HUES48 (cell line): ENCODE measurements around the gene SDF4.
A peak's percentile ranks its signal among the peaks of the same experiment; 100 is the strongest.
"Not testable (repeated sequence)": the region's sequence is repeated elsewhere in the genome, so short reads cannot be mapped to it uniquely, and the experiment has no call there.

Experiments used
- H3K27ac ChIP-seq: one replicate; pipeline ENCODE4 v1.7.0; 2013; ENCODE audit warnings: low read depth, low read length, inconsistent platforms
- H3K27me3 ChIP-seq: 2 replicates; pipeline ENCODE4 v1.6.1; 2013; ENCODE audit warnings: mild to moderate bottlenecking, low read length; ENCODE audit not compliant: control insufficient read depth, insufficient read depth
- H3K36me3 ChIP-seq: 2 replicates; pipeline ENCODE4 v1.6.1; 2013; ENCODE audit warnings: low read length; ENCODE audit not compliant: control insufficient read depth, insufficient read depth
- H3K4me1 ChIP-seq: 2 replicates; pipeline ENCODE4 v1.6.1; 2013; ENCODE audit warnings: mild to moderate bottlenecking, low read length; ENCODE audit not compliant: control insufficient read depth, insufficient read depth
- H3K4me3 ChIP-seq: 2 replicates; pipeline ENCODE4 v1.5.1; 2013; ENCODE audit warnings: mild to moderate bottlenecking, low read depth, low read length
- H3K9ac ChIP-seq: 2 replicates; pipeline ENCODE4 v1.6.1; 2013; ENCODE audit warnings: mild to moderate bottlenecking, low read depth, low read length, moderate library complexity
- H3K9me3 ChIP-seq: 2 replicates; pipeline ENCODE4 v1.6.1; 2013; ENCODE audit warnings: low read length; ENCODE audit not compliant: control insufficient read depth, insufficient read depth

Gene SDF4

DNA sequence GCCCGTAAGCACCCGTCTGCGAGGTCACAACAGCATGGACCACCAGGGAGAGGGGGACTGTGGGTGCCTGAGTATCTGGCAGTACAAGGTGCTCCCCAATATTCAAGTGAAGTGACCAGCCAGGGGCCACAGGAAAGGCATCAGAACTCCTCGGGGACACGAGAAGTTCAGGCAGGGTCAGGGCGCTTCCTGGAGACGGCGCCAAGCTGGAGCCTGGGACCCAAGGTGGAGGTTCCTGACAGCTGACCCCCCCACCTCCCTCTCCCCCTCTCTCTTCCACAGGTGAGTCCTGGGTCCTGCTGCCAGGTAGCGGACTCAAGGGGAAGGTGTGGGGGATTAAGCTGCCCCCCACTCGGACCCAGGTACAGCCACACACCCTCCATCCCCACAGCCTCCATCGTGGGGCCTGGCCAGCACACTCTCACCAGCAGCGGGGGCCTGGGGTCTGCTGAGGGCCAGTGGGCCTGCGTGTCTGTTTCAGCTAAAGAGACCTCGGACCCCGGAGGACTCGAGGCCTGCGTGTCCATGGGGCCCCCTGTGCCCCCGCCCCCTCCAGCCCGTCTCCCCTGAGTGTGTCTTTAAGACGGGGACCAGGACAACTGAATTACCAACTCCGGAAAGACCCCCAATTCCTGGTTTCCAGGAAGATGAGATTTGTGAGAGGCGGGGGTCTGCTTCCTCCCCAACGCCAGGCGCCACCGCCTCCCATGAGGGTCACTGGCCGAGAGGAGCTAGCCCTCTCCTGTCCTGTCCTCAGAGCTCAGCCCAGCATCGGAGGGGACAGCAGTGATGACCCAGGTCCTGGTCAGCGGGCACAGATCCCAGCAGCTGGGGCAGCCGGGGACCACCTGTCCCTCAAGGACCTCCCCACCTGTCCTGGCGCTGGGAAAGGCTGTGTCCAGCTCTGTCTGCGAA lies 31.6 kb downstream of the SDF4 start:
- Histone ChIP-seq H3K27ac (no peak overlapping the region), H3K9me3 (no peaks in the 10 kb centered on the region), H3K4me1 (no peaks in the 10 kb centered on the region), H3K36me3 (no peaks in the 10 kb centered on the region), H3K27me3 (peaks cover 2% of the 10 kb centered on the region; the same call in 1 of the 2 replicates), H3K4me3 (peak overlapping the region; percentile 51; the same call in 1 of the 2 replicates), H3K9ac (no peak overlapping the region)

DNA sequence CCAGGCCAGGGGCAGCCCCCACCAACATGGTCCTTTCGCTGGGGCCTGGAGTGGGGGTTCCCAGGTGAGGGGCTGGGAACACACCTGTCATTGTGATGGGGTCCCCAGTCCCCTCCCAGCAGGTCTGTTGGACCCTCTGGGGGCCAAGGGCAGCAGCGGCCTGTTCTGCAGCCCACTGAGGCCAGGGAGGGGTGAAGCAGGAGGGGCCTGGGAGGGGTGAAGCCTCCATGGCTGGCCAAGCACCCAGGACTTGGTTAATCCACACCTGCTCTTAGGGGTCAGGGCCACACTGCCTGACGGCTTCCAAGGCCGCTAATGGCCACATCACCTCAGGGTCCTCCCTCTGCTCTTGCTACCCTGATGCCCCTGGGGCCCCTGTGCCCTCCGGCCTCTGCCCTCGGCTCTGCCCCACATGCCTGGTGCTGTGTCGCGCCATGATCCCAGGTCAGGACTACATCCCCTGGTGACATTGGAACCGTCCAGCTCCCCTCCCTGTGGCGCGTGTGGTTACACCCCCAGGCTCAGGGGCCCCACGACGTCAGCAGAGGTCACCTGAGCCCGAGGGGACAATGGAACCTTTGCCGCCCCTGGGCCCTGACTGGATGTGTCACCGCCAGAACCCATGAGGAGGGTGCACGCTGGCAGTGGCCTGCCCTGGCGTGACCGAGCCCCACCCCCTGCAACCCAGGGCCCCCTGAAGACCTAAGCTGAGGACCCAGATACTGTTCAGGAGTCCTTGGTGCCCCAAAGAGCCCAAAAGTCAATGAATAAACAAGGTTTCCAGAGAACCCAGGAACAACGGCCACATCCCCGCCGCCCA lies 32.5 kb downstream of the SDF4 start:
- H3K27ac ChIP-seq, result no peak overlapping the region
- H3K9ac ChIP-seq, result no peak overlapping the region
- H3K36me3 ChIP-seq, result no peaks in the 10 kb centered on the region
- H3K27me3 ChIP-seq, result peaks cover 2% of the 10 kb centered on the region; the same call in 1 of the 2 replicates
- no peaks in the 10 kb centered on the region; the same call in 1 of the 2 replicates for H3K9me3 ChIP-seq
- no peak overlapping the region for H3K4me3 ChIP-seq
- H3K4me1 ChIP-seq, result no peaks in the 10 kb centered on the region

DNA sequence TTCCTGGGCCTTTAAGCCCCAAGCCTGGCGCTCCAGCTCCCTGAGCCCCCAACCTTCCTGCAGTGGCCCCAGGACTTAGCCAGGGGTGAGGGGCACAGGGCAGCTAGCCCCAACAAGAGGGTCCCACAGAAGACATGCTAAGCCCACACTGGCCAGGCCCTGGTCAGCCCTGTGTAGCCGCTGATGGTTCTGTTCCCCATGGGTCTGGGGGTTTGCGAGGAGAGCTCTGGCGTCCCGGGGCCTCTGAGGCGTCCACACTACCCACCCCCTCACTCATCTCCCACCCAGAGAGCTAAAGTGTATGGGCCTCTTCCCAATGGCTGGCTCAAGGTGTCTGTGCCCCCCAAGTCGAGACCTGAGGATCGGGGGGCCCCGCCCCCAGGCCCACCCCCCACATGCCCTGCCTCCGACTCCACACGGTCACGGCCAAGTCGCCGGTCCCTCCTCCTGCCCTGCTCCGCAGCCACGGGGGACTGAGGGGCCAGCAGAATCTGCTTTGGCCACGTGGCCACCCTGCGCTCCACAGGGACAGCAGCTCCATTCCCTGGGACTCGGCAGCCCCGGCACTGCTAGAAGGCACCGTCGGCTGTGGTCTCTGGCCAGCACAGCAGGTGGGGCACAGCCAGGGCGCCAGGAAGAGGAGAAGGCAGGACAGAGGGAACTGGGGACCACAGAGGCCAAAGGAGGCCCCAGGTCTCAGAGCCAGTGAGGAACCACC lies 33.2 kb downstream of the SDF4 start:
- no peaks in the 10 kb centered on the region for H3K36me3 ChIP-seq
- H3K4me1 ChIP-seq, result no peaks in the 10 kb centered on the region
- H3K4me3 ChIP-seq, result no peak overlapping the region
- H3K27me3 ChIP-seq, result peaks cover 2% of the 10 kb centered on the region; the same call in 1 of the 2 replicates
- no peak overlapping the region for H3K9ac ChIP-seq
- no peak overlapping the region for H3K27ac ChIP-seq
- H3K9me3 ChIP-seq, result no peaks in the 10 kb centered on the region; the same call in 1 of the 2 replicates

DNA sequence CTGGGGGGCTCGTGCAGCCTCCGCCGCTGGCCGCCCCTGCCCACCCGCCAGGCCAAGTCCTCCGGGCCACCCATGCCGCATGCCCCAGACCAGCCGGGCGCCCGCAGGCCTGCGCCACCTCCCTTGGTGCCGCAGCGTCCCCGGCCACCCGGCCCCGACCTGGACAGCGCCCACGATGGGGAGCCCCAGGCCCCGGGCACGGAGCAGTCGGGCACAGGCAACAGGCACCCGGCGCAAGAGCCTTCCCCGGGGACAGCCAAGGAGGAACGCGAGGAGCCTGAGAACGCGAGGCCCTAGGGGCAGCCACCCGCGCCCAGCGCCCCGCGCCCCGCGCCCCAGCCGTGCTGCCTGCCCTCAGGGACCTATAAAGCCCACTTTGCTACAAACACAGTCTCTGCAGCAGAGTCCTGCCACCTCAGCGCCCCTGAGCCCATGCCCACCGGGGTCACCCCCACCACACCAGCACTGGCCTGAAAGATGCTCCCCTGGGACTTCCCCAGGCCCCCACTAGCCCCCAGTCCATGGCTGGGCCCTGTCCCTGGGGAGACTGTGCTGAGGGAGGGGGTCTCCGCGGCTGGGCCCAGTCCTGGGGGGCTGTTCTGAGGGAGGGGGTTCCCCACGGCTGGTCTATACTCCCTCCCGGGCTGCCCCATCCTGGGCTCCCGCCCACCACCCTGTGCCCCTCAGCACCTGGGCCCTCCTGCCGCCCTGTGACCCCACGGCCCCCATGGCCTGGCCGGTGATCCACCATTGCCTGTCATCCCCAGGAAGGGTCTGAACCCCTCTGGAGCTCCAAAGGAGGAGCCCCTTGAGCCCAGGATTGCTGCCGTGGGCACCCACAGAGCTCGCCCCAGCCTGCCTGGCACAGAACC lies 34.0 kb downstream of the SDF4 start:
- no peaks in the 10 kb centered on the region for H3K36me3 ChIP-seq
- peaks cover 2% of the 10 kb centered on the region; the same call in 1 of the 2 replicates for H3K27me3 ChIP-seq
- H3K4me1 ChIP-seq, result no peaks in the 10 kb centered on the region

DNA sequence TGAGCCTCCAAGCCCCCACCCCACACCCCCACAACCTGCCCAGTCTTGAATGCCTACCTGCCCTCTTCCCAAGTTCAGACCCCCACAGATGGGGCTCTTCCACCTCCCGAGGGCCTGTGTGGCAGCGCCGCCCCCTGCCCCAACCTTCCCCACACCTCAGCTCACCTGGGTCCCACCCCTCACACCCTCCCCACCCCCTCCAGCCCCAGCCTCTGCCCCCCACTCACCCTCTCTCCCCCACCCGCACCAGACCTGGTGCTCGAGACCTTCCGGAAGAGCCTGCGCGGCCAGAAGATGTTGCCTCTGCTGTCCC lies 34.7 kb downstream of the SDF4 start:
- Histone ChIP-seq H3K27ac (no peak overlapping the region), H3K4me1 (no peaks in the 10 kb centered on the region), H3K4me3 (no peak overlapping the region), H3K27me3 (peaks cover 2% of the 10 kb centered on the region; the same call in 1 of the 2 replicates), H3K9ac (no peak overlapping the region), H3K9me3 (peaks cover 2% of the 10 kb centered on the region; the same call in 1 of the 2 replicates), H3K36me3 (no peaks in the 10 kb centered on the region)

More for the DNA sequence above, 34.0 kb downstream of the SDF4 start:
- no peak overlapping the region for H3K27ac ChIP-seq
- no peak overlapping the region for H3K9ac ChIP-seq
- H3K9me3 ChIP-seq, result no peaks in the 10 kb centered on the region; the same call in 1 of the 2 replicates
- no peak overlapping the region for H3K4me3 ChIP-seq

DNA sequence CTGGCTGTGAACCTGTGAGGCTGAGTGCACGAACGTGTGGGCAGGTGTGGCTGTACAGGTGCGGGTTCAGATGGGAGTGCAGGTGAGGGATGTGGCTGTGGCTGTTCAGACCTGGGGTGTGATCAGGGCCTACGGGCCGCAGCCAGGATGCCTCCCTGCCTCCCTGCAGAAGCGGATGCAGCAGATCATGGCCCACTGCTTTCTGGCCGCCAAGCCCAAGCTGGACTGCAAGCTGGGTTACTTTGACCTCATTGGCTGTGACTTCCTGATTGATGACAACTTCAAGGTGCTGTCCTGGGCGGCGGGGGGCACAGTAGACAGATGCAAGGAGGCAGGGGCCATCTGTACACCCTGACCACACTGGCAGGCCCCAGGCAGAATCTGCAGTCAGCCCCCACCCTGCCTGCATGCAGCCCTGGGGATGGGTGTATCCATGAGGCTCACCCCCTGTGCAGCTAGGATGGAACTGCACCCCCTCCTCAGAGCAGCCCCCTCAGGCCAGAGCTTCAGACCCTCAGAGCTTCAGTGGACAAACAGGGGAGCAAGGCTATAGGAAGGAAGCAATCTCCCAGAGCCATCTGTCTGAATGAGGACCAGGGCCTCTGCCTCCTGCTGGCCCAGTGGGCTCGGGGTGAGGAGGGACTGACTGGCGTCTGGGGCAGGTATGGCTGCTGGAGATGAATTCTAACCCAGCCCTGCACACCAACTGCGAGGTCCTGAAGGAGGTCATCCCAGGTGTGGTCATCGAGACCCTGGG lies 35.2 kb downstream of the SDF4 start:
- H3K27ac ChIP-seq, result no peak overlapping the region
- H3K4me3 ChIP-seq, result no peak overlapping the region
- H3K36me3 ChIP-seq, result no peaks in the 10 kb centered on the region
- H3K4me1 ChIP-seq, result no peaks in the 10 kb centered on the region
- no peak overlapping the region for H3K9ac ChIP-seq
- H3K27me3 ChIP-seq, result peaks cover 2% of the 10 kb centered on the region; the same call in 1 of the 2 replicates
- H3K9me3 ChIP-seq, result peaks cover 6% of the 10 kb centered on the region; the same call in 1 of the 2 replicates

DNA sequence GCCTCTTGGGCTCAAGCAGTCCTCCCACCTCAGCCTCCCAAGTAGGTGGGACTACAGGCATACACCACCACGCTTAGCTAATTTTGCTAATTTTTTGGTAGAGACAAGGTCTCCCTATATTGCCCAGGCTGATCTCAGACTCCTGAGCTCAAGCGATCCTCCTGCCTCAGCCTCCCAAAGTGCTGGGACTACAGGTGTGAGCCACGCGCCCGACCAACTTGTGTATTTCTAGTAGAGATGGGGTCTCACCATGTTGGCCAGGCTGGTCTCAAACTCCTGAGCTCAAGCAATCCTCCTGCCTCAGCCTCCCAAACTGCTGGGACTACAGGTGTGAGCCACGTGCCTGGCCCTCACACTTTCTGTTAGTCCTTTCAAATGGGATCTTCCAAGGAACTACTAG lies 36.1 kb downstream of the SDF4 start:
- H3K9me3 ChIP-seq, H3K27ac ChIP-seq, H3K27me3 ChIP-seq, H3K4me3 ChIP-seq, H3K9ac ChIP-seq, H3K36me3 ChIP-seq, H3K4me1 ChIP-seq: not testable (repeated sequence)

DNA sequence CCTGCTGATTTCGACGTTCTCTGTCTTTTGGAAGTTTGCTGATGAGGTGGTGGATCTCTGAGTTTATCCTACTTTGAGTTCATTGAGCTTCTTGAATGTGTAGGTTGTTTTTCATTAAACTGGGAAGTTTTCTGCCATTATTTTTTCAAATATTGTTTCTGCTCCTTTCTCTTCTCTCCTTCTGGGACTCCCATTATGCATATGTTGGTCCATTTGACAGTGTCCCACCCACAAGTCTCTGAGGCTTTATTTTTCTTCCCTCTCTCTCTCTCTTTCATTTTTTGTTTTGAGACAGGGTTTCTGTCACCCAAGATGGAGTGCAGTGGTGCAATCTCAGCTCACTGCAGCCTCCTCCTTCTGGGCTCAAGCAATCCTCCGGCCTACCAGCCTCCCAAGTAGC lies 37.1 kb downstream of the SDF4 start:
- H3K36me3 ChIP-seq, result no peaks in the 10 kb centered on the region
- no peak overlapping the region for H3K27ac ChIP-seq
- no peaks in the 10 kb centered on the region for H3K27me3 ChIP-seq
- no peak overlapping the region for H3K4me3 ChIP-seq
- no peak overlapping the region for H3K9ac ChIP-seq
- peaks cover 7% of the 10 kb centered on the region; the same call in 1 of the 2 replicates for H3K9me3 ChIP-seq
- no peaks in the 10 kb centered on the region for H3K4me1 ChIP-seq

DNA sequence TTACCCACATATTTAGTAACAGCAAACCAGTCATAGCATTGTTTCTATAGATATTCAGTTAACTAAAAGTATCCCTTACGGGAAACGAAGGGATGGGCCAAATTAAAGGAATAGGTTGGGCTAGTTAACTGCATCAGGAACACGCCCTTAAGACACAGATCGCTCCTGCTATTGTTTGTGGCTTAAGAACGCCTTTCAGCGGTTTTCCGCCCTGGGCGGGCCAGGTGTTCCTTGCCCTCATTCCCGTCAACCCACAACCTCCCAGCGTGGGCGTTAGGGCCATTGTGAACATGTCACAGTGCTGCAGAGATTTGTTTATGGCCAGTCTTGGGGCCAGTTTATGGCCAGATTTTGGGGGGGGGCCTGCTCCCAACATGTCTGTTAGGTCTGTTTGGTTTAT lies 40.1 kb downstream of the SDF4 start:
- Histone ChIP-seq H3K4me3 (no peak overlapping the region), H3K9ac (no peak overlapping the region), H3K27ac (no peak overlapping the region), H3K9me3 (peaks cover 7% of the 10 kb centered on the region; the same call in 1 of the 2 replicates), H3K27me3 (no peaks in the 10 kb centered on the region), H3K4me1 (no peaks in the 10 kb centered on the region), H3K36me3 (no peaks in the 10 kb centered on the region)
